B cell (primary cell): ENCODE data around the gene THADA. TPM values are rescaled to one million over a fixed set of nuclear protein-coding genes. Genes with fewer than 3 reads are reported as not detected.

Source experiments
- ATAC-seq: fragments of 200-7000 bp; cut with Tn5 transposase; one replicate; pipeline ENCODE4 v1.10.0; 2021; ENCODE audit warnings: low read depth, mild to moderate bottlenecking, moderate number of reproducible peaks, moderate library complexity
- CTCF ChIA-PET: fragments of 350-600 bp; sonication (Branson Sonifier 250); formaldehyde crosslinking; loops from one replicate; lab custom pipeline; 2021; ENCODE audit warnings: antibody characterized with exemption, inconsistent platforms; lab: Charles Lee
- POLR2A ChIA-PET: fragments of 350-600 bp; sonication (Branson Sonifier 250); formaldehyde crosslinking; loops from one replicate; lab custom pipeline; 2021; ENCODE audit warnings: antibody characterized with exemption; lab: Charles Lee
- DNase-seq: peaks from one replicate; pipeline ENCODE4 v3.0.0; 2013
- H2AFZ ChIP-seq: 2 replicates; pipeline ENCODE4 v1.6.1; 2012; ENCODE audit warnings: mild to moderate bottlenecking, low read depth, low read length; ENCODE audit not compliant: insufficient read depth, poor library complexity, severe bottlenecking
- H3K27ac ChIP-seq, 2 donors: 1 replicate in 1 of 2; 2 replicates in 1 of 2; pipeline ENCODE4 v1.5.1; 2012 to 2013; ENCODE audit warnings: low read length in 2 of 2, mild to moderate bottlenecking in 2 of 2, moderate library complexity in 1 of 2
- H3K27me3 ChIP-seq, 4 experiments: fragments of 200-600 bp in 1 of 4; sonication (generic) in 1 of 4; replicated peaks in 1 of 4; 1 replicate in 2 of 4; 2 replicates in 2 of 4; pipeline versions ENCODE4 v1.6.1 to v1.7.0; 2013 to 2016; ENCODE audit warnings: low read length in 3 of 4, mild to moderate bottlenecking in 2 of 4, mixed read lengths in 1 of 4, moderate library complexity in 1 of 4; ENCODE audit not compliant: insufficient read depth in 4 of 4, control insufficient read depth in 3 of 4; ENCODE audit errors: control extremely low read depth in 1 of 4
- H3K36me3 ChIP-seq, 2 experiments: replicated peaks in 1 of 2; 1 replicate in 1 of 2; 2 replicates in 1 of 2; pipeline versions ENCODE4 v1.6.1 to v1.7.1; 2013; ENCODE audit warnings: low read length in 1 of 2; ENCODE audit not compliant: insufficient read depth in 2 of 2, control insufficient read depth in 1 of 2; ENCODE audit errors: control extremely low read depth in 1 of 2, extremely low read depth in 1 of 2
- H3K4me1 ChIP-seq, 2 donors: fragments of 200-600 bp in 1 of 2; sonication (generic) in 1 of 2; 1 replicate in 1 of 2; 2 replicates in 1 of 2; pipeline versions ENCODE4 v1.5.1 to v1.6.1; 2013 to 2017; ENCODE audit warnings: low read length in 2 of 2; ENCODE audit not compliant: control insufficient read depth in 2 of 2, insufficient read depth in 2 of 2
- H3K4me2 ChIP-seq: replicated peaks from 2 replicates; pipeline ENCODE3; 2012; ENCODE audit warnings: mild to moderate bottlenecking, low read depth, low read length; ENCODE audit not compliant: poor library complexity, severe bottlenecking
- H3K4me3 ChIP-seq, 5 experiments: fragments of 200-600 bp in 1 of 5; sonication (generic) in 1 of 5; 1 replicate in 3 of 5; 2 replicates in 2 of 5; pipeline versions ENCODE4 v1.5.1 to v1.7.0; 2011 to 2016; ENCODE audit warnings: low read length in 4 of 5, mild to moderate bottlenecking in 4 of 5, low read depth in 2 of 5, control low read depth in 1 of 5, moderate library complexity in 1 of 5; ENCODE audit not compliant: insufficient read depth in 1 of 5; ENCODE audit errors: control extremely low read depth in 1 of 5, extremely low read depth in 1 of 5
- H3K79me2 ChIP-seq: fragments of 200-600 bp; sonication (generic); one replicate; pipeline ENCODE4 v1.6.0; 2016; ENCODE audit warnings: low read length; ENCODE audit not compliant: control insufficient read depth, insufficient read depth
- H3K9ac ChIP-seq: fragments of 200-600 bp; sonication (generic); 2 replicates; pipeline ENCODE4 v1.6.1; 2017; ENCODE audit warnings: mild to moderate bottlenecking, low read length, moderate library complexity
- H3K9me3 ChIP-seq, 3 donors: one replicate each; pipeline versions ENCODE4 v1.6.1 to v1.7.1; 2013; ENCODE audit warnings: low read length in 2 of 3; ENCODE audit not compliant: control insufficient read depth in 2 of 3, insufficient read depth in 1 of 3; ENCODE audit errors: control extremely low read depth in 1 of 3
- H4K20me1 ChIP-seq: 2 replicates; pipeline ENCODE4 v1.6.0; 2012; ENCODE audit warnings: mild to moderate bottlenecking, low read length; ENCODE audit not compliant: insufficient read depth, control insufficient read depth, poor library complexity, severe bottlenecking
- H3K27ac Mint-ChIP-seq: one replicate; pipeline ENCODE4 v1.8.0; 2021; ENCODE audit warnings: mixed read lengths
- H3K27me3 Mint-ChIP-seq: one replicate; pipeline ENCODE4 v1.8.0; 2021; ENCODE audit warnings: mixed read lengths
- H3K4me1 Mint-ChIP-seq: one replicate; pipeline ENCODE4 v1.8.0; 2021; ENCODE audit warnings: mixed read lengths
- H3K4me3 Mint-ChIP-seq: one replicate; pipeline ENCODE4 v1.8.0; 2021; ENCODE audit warnings: mixed read lengths
- H3K9me3 Mint-ChIP-seq: one replicate; pipeline ENCODE4 v1.8.0; 2022; ENCODE audit warnings: mixed read lengths; ENCODE audit not compliant: insufficient read depth
- CTCF ChIP-seq: fragments of 200-600 bp; IDR thresholded peaks from one replicate; pipeline ENCODE4 v1.8.0; 2022; ENCODE audit warnings: antibody characterized with exemption, mild to moderate bottlenecking
- EZH2 ChIP-seq: IDR thresholded peaks from 2 replicates; pipeline ENCODE4 v1.6.1; 2012; ENCODE audit warnings: borderline replicate concordance, low read depth, mild to moderate bottlenecking, moderate library complexity, low read length; ENCODE audit not compliant: insufficient read depth, poor library complexity, severe bottlenecking
- WGBS: methylation state at CpG from one replicate; pipeline ENCODE4 v1.1.5; 2013; ENCODE audit warnings: missing lambda C conversion rate; ENCODE audit not compliant: insufficient coverage; 5-methylcytosine and 5-hydroxymethylcytosine counted together
- intact Hi-C: fragments of 100-400 bp; cut with micrococcal nuclease; formaldehyde crosslinking; loops from one replicate; pipeline ENCODE4 v1.10.0; 2022
- polyA plus RNA-seq: library from polyadenylated mRNA; depleted of rRNA; stranded (reverse); fragments of >200 nt; gene quantifications from 2 replicates; pipeline ENCODE4 v1.2.3, GENCODE V29; 2012
- total RNA-seq, 2 donors: library from RNA; stranded (reverse); fragments of 120-200 nt in 1 of 2; gene quantifications; 1 replicate in 1 of 2; 2 replicates in 1 of 2; pipeline versions ENCODE4 v1.2.3 to v1.2.4, GENCODE V29; 2013 to 2022

THADA gene
- total and polyA plus RNA-seq, 2 donors (not counting 1 experiment from before 2014, with no cell fraction given) = 17.6 to 48.5 TPM

GRCh38 chr2:43522177-43522576 lies 73.7 kb downstream of the THADA start:
- no peak for DNase-seq
- Histone ChIP-seq H2AFZ (no peak overlapping the region), H3K27ac (no peak overlapping the region), H3K9me3 (no peaks in the 10 kb centered on the region), H3K4me1 (no peaks in the 10 kb centered on the region), H3K9ac (no peak overlapping the region), H3K27me3 (no peaks in the 10 kb centered on the region), H3K4me2 (no peak overlapping the region), H4K20me1 (no peaks in the 10 kb centered on the region), H3K4me3 (no peak overlapping the region), H3K36me3 (peaks cover 6 to 11% of the 10 kb centered on the region in 2 experiments), H3K79me2 (no peaks in the 10 kb centered on the region)
- no peak overlapping the region for H3K27ac Mint-ChIP-seq
- no peaks in the 10 kb centered on the region for H3K9me3 Mint-ChIP-seq
- TF ChIP-seq CTCF (no peak), EZH2 (no peak)
- intact Hi-C loops = loop anchor here (10.0 kb wide), 1 partner anchor 827 kb away; no protein-coding TSS in a partner anchor
- peaks cover 9% of the 10 kb centered on the region for H3K4me1 Mint-ChIP-seq
- H3K4me3 Mint-ChIP-seq = no peak overlapping the region
- no peak for ATAC-seq
- CTCF ChIA-PET = interaction anchor here (0.9 to 1.7 kb wide), 7 partner anchors 11 to 692 kb away, joined by 3 to 7 read pairs (median 4); no protein-coding TSS in a partner anchor
- H3K27me3 Mint-ChIP-seq = no peaks in the 10 kb centered on the region
- POLR2A ChIA-PET = no interaction called here

GRCh38 chr2:43521568-43521967 lies 74.3 kb downstream of the THADA start:
- Histone ChIP-seq H3K36me3 (peaks cover 6 to 8% of the 10 kb centered on the region in 2 experiments), H4K20me1 (no peaks in the 10 kb centered on the region), H2AFZ (no peak overlapping the region), H3K4me1 (no peaks in the 10 kb centered on the region), H3K27ac (no peak overlapping the region), H3K9me3 (no peaks in the 10 kb centered on the region), H3K9ac (no peak overlapping the region), H3K79me2 (no peaks in the 10 kb centered on the region), H3K27me3 (no peaks in the 10 kb centered on the region), H3K4me3 (no peak overlapping the region), H3K4me2 (no peak overlapping the region)
- no peak for DNase-seq
- ChIA-PET POLR2A (no interaction called here), CTCF (interaction anchor here (0.9 to 1.7 kb wide), 7 partner anchors 11 to 662 kb away, joined by 3 to 7 read pairs (median 3); no protein-coding TSS in a partner anchor)
- H3K4me1 Mint-ChIP-seq = peaks cover 10% of the 10 kb centered on the region
- no peak overlapping the region for H3K27ac Mint-ChIP-seq
- H3K9me3 Mint-ChIP-seq = no peaks in the 10 kb centered on the region
- no CpG with 5 or more reads among the region's 2 CpGs for WGBS
- no peaks in the 10 kb centered on the region for H3K27me3 Mint-ChIP-seq
- intact Hi-C loops = loop anchor here (10.0 kb wide), 1 partner anchor 827 kb away; no protein-coding TSS in a partner anchor
- TF ChIP-seq EZH2 (no peak), CTCF (no peak)
- no peak for ATAC-seq
- H3K4me3 Mint-ChIP-seq = no peak overlapping the region
